ENCODE results near the gene EBNA1BP2.

DNA sequence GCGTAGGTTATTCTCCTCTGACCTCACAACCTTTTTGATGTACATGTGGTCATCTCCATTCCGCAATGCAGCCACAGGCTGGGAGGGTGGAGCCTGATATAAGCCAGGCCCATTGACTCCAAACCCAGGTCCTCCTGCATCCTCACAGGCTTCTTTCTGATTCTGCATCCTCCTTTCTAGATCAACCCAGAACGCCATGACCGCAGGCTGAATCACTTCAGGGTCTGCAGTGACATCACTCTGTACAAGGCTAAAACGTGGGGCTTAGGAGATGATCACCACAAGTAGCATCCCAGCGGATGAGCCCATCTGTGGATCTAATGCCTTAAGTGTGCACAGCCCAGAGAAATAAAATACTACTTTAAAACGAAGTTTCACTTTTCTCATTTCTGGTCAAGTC lies 16.1 kb downstream of the EBNA1BP2 start:
- TF ChIP-seq POLR2AphosphoS5 (IDR thresholded peaks at IDR 0.05; ENCODE audit: low read depth, low read length) (no peak), POLR2A (IDR thresholded peaks at IDR 0.05; ENCODE audit: low read depth, low read length) (no peak), TAF1 (IDR thresholded peaks at IDR 0.05; ENCODE audit: borderline replicate concordance, low read depth, low read length) (no peak)
